ENCODE measurements around the gene EXOC1.
"Not testable (repeated sequence)": the region's sequence is repeated elsewhere in the genome, so short reads cannot be mapped to it uniquely, and the experiment has no call there.

EXOC1 gene

GRCh38 chr4:55912249-55912648 lies 58.8 kb downstream of the EXOC1 start:
- no peak for DNase-seq

- DNase-seq, result no peak
Measured at GRCh38 chr4:55920571-55920970, 67.1 kb downstream of the EXOC1 start.

- no peak for DNase-seq
Measured at GRCh38 chr4:55921093-55921492, 67.6 kb downstream of the EXOC1 start.

- no peak for DNase-seq
Measured at GRCh38 chr4:55925241-55925640, 71.8 kb downstream of the EXOC1 start.

GRCh38 chr4:55926610-55927009 lies 73.2 kb downstream of the EXOC1 start:
- DNase-seq, result no peak

GRCh38 chr4:55927803-55928437 lies 74.5 kb downstream of the EXOC1 start:
- DNase-seq, result no peak

- no peak for DNase-seq
Measured at GRCh38 chr4:55928846-55929245, 75.4 kb downstream of the EXOC1 start.

- DNase-seq, result no peak
Measured at GRCh38 chr4:55931043-55931442, 77.6 kb downstream of the EXOC1 start.

- no peak for DNase-seq
Measured at GRCh38 chr4:55931833-55932232, 78.4 kb downstream of the EXOC1 start.

GRCh38 chr4:55932511-55932910 lies 79.1 kb downstream of the EXOC1 start:
- no peak for DNase-seq

GRCh38 chr4:55933611-55934010 lies 80.2 kb downstream of the EXOC1 start:
- no peak for DNase-seq

GRCh38 chr4:55935907-55936306 lies 82.5 kb downstream of the EXOC1 start:
- DNase-seq, result not testable (repeated sequence)

GRCh38 chr4:55938481-55938880 lies 85.0 kb downstream of the EXOC1 start:
- DNase-seq, result no peak

- DNase-seq, result no peak
Measured at GRCh38 chr4:55939421-55939820, 86.0 kb downstream of the EXOC1 start.

- DNase-seq, result no peak
Measured at GRCh38 chr4:55941881-55942396, 88.5 kb downstream of the EXOC1 start.

- peak in 1 of 2 experiments; percentile 10 for DNase-seq
Measured at GRCh38 chr4:55947254-55947882, 93.9 kb downstream of the EXOC1 start.

- peak; percentile 34 to 43 for DNase-seq
Measured at GRCh38 chr4:55947912-55948725, 94.7 kb downstream of the EXOC1 start.

- DNase-seq, result peak; percentile 90 to 92
Measured at GRCh38 chr4:55948726-55949481, 95.5 kb downstream of the EXOC1 start, which contains the start of gene CEP135. CEP135 (plus strand) TSS chr4:55948945; CDS start chr4:55952131, 3,186 bp downstream.

- DNase-seq, result no peak
Measured at GRCh38 chr4:55949482-55949802, 96.0 kb downstream of the EXOC1 start.

GRCh38 chr4:55951191-55951922 lies 97.9 kb downstream of the EXOC1 start:
- DNase-seq, result no peak

All from activated CD4-positive, alpha-beta T cell treated with anti-CD3 and anti-CD28 coated beads, Interleukin-2, amount 50 U/mL, for 48 hours (primary cell).